DOHH2 (cell line): Measurements from ENCODE around the gene PEMT.
"Not testable (repeated sequence)": the region's sequence is repeated elsewhere in the genome, so short reads cannot be mapped to it uniquely, and the experiment has no call there.

Source experiments
- H3F3A ChIP-seq: fragments of 200-600 bp; sonication (generic), shearing (Covaris generic); 2 replicates; pipeline ENCODE4 v1.6.0; 2016; ENCODE audit warnings: antibody characterized with exemption, mild to moderate bottlenecking; ENCODE audit not compliant: control insufficient read depth, insufficient read depth
- H3K27ac ChIP-seq: fragments of 200-600 bp; sonication (generic); 2 replicates; pipeline ENCODE4 v1.5.1; 2014; ENCODE audit warnings: low read depth, mild to moderate bottlenecking, low read length, moderate library complexity
- H3K27me3 ChIP-seq: fragments of 200-600 bp; sonication (generic); 2 replicates; pipeline ENCODE4 v1.6.1; 2014; ENCODE audit warnings: mild to moderate bottlenecking, low read length, mixed read lengths; ENCODE audit not compliant: control insufficient read depth
- H3K36me3 ChIP-seq: fragments of 200-600 bp; sonication (generic); 2 replicates; pipeline ENCODE4 v1.6.1; 2014; ENCODE audit warnings: mild to moderate bottlenecking, low read length, moderate library complexity, mixed read lengths; ENCODE audit not compliant: control insufficient read depth
- H3K4me1 ChIP-seq: fragments of 200-600 bp; sonication (generic); 2 replicates; pipeline ENCODE4 v1.6.1; 2014; ENCODE audit warnings: mild to moderate bottlenecking, low read length, mixed read lengths; ENCODE audit not compliant: control insufficient read depth
- H3K4me2 ChIP-seq: fragments of 200-600 bp; sonication (generic); 2 replicates; pipeline ENCODE4 v1.6.0; 2014; ENCODE audit warnings: mild to moderate bottlenecking, low read length, moderate library complexity
- H3K4me3 ChIP-seq: fragments of 200-600 bp; sonication (generic); 2 replicates; pipeline ENCODE4 v1.5.1; 2014; ENCODE audit warnings: mild to moderate bottlenecking, low read length, mixed read lengths
- H3K79me2 ChIP-seq: fragments of 200-600 bp; sonication (generic); 2 replicates; pipeline ENCODE4 v1.6.1; 2014; ENCODE audit warnings: mild to moderate bottlenecking, low read length, mixed read lengths; ENCODE audit not compliant: control insufficient read depth
- H3K9me2 ChIP-seq: fragments of 200-600 bp; sonication (generic); replicated peaks from 2 replicates; pipeline ENCODE4 v1.6.1; 2014; ENCODE audit warnings: mild to moderate bottlenecking, low read length, mixed read lengths; ENCODE audit not compliant: control insufficient read depth
- H3K9me3 ChIP-seq: fragments of 200-600 bp; sonication (generic); 2 replicates; pipeline ENCODE4 v1.6.1; 2014; ENCODE audit warnings: antibody characterized with exemption, low read length, mixed read lengths; ENCODE audit not compliant: control insufficient read depth, insufficient read depth
- H4K20me1 ChIP-seq: fragments of 200-600 bp; sonication (generic); 2 replicates; pipeline ENCODE4 v1.6.0; 2014; ENCODE audit warnings: low read depth, mild to moderate bottlenecking, antibody characterized with exemption, low read length, moderate library complexity; ENCODE audit not compliant: control insufficient read depth, insufficient read depth
- CTCF ChIP-seq: fragments of 200-600 bp; sonication (generic); IDR thresholded peaks from one replicate; pipeline ENCODE4 v1.5.1; 2014; ENCODE audit warnings: antibody characterized with exemption, mild to moderate bottlenecking, low read depth, low read length; ENCODE audit not compliant: poor library complexity, severe bottlenecking
- EZH2phosphoT487 ChIP-seq: fragments of 200-600 bp; sonication (generic); IDR thresholded peaks from 2 replicates; pipeline ENCODE4 v1.6.1; 2017; ENCODE audit warnings: borderline replicate concordance, mild to moderate bottlenecking, antibody characterized with exemption, low read length, moderate library complexity, mixed read lengths

The PEMT gene

GRCh38 chr17:17491546-17491988 is 99.9 kb downstream of the PEMT start:
- H3K9me3 ChIP-seq, result no peaks in the 10 kb centered on the region
- H3K79me2 ChIP-seq, result peaks cover 5% of the 10 kb centered on the region; the same call in 1 of the 2 replicates
- peaks cover 32% of the 10 kb centered on the region for H3K36me3 ChIP-seq
- no peak overlapping the region for H3K27ac ChIP-seq
- TF ChIP-seq CTCF (no peak), EZH2phosphoT487 (no peak)
- peaks cover 20% of the 10 kb centered on the region for H3K27me3 ChIP-seq
- no peak overlapping the region for H3K4me2 ChIP-seq
- H3K9me2 ChIP-seq, result no peaks in the 10 kb centered on the region
- H4K20me1 ChIP-seq, result 0 out of 2 replicates have a peak, but pooled peaks cover 13% of the 10 kb centered on the region
- H3K4me3 ChIP-seq, result no peak overlapping the region
- H3F3A ChIP-seq, result no peaks in the 10 kb centered on the region
- peaks cover 12% of the 10 kb centered on the region for H3K4me1 ChIP-seq

DNA sequence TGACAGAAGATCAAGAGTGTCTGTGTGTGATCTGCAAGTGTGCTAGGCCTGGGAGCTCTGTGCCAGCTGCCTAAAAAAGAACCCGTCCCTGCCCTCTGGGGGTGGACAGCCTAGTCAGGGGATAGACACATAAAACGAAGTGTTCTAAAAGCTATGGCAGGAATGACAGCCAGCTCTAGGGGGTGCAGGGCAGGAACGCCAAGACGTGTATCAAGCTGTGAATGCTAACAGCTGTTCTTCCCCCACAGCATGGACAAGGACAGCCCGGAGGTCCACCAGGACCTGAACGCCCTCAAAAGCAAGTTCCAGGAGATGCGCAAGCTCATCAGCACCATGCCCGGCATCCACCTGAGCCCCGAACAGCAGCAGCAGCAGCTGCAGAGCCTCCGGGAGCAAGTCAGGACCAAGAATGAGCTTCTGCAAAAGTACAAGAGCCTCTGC is 100.5 kb downstream of the PEMT start:
- 0 out of 2 replicates have a peak, but pooled peaks cover 13% of the 10 kb centered on the region for H4K20me1 ChIP-seq
- no peaks in the 10 kb centered on the region for H3K9me3 ChIP-seq
- no peak overlapping the region for H3K4me2 ChIP-seq
- no peaks in the 10 kb centered on the region for H3K9me2 ChIP-seq
- H3K4me1 ChIP-seq, result peaks cover 7% of the 10 kb centered on the region
- H3K36me3 ChIP-seq, result peaks cover 32% of the 10 kb centered on the region
- H3K4me3 ChIP-seq, result no peak overlapping the region
- no peaks in the 10 kb centered on the region for H3F3A ChIP-seq
- TF ChIP-seq CTCF (no peak), EZH2phosphoT487 (no peak)
- no peak overlapping the region for H3K27ac ChIP-seq
- H3K27me3 ChIP-seq, result peaks cover 15% of the 10 kb centered on the region
- H3K79me2 ChIP-seq, result peaks cover 5% of the 10 kb centered on the region; the same call in 1 of the 2 replicates

GRCh38 chr17:17487998-17488397 is 103.5 kb downstream of the PEMT start:
- H3K36me3 ChIP-seq, result peaks cover 46% of the 10 kb centered on the region
- H3K4me3 ChIP-seq, result no peak overlapping the region
- H3K79me2 ChIP-seq, result peaks cover 32% of the 10 kb centered on the region
- TF ChIP-seq CTCF (no peak), EZH2phosphoT487 (no peak)
- H3K4me1 ChIP-seq, result no peaks in the 10 kb centered on the region
- H3K9me2 ChIP-seq, result no peaks in the 10 kb centered on the region
- no peak overlapping the region for H3K27ac ChIP-seq
- H3F3A ChIP-seq, result no peaks in the 10 kb centered on the region
- peaks cover 8% of the 10 kb centered on the region for H4K20me1 ChIP-seq
- H3K4me2 ChIP-seq, result no peak overlapping the region
- H3K9me3 ChIP-seq, result no peaks in the 10 kb centered on the region
- H3K27me3 ChIP-seq, result no peaks in the 10 kb centered on the region

- H3K79me2 ChIP-seq, result peaks cover 48% of the 10 kb centered on the region
- H3K4me1 ChIP-seq, H3K4me2 ChIP-seq, H3K9me2 ChIP-seq, H3K9me3 ChIP-seq, H3K27ac ChIP-seq, H3F3A ChIP-seq, H3K4me3 ChIP-seq, H3K27me3 ChIP-seq: not testable (repeated sequence)
- H4K20me1 ChIP-seq, result peaks cover 23% of the 10 kb centered on the region
- H3K36me3 ChIP-seq, result peaks cover 52% of the 10 kb centered on the region
Measured at GRCh38 chr17:17486416-17486815, 105.1 kb downstream of the PEMT start.
